Umbilical cord (tissue), 2 donors: ENCODE data around the gene PCDH11X. TPM values are rescaled to one million over a fixed set of nuclear protein-coding genes. Genes with fewer than 3 reads are reported as not detected.
A peak's percentile ranks its signal among the peaks of the same experiment; 100 is the strongest.
"Not testable (repeated sequence)": the region's sequence is repeated elsewhere in the genome, so short reads cannot be mapped to it uniquely, and the experiment has no call there.

Experiments
- DNase-seq: peaks from one replicate; pipeline ENCODE4 v3.0.0-alpha.2; 2015; ENCODE audit warnings: low spot score
- total RNA-seq: library from RNA; depleted of rRNA; stranded (reverse); fragments of >200 nt; gene quantifications from one replicate; pipeline ENCODE4 v1.2.3, GENCODE V29; 2014; ENCODE audit warnings: low replicate concordance; ENCODE audit not compliant: insufficient read depth

Gene PCDH11X, protein sequence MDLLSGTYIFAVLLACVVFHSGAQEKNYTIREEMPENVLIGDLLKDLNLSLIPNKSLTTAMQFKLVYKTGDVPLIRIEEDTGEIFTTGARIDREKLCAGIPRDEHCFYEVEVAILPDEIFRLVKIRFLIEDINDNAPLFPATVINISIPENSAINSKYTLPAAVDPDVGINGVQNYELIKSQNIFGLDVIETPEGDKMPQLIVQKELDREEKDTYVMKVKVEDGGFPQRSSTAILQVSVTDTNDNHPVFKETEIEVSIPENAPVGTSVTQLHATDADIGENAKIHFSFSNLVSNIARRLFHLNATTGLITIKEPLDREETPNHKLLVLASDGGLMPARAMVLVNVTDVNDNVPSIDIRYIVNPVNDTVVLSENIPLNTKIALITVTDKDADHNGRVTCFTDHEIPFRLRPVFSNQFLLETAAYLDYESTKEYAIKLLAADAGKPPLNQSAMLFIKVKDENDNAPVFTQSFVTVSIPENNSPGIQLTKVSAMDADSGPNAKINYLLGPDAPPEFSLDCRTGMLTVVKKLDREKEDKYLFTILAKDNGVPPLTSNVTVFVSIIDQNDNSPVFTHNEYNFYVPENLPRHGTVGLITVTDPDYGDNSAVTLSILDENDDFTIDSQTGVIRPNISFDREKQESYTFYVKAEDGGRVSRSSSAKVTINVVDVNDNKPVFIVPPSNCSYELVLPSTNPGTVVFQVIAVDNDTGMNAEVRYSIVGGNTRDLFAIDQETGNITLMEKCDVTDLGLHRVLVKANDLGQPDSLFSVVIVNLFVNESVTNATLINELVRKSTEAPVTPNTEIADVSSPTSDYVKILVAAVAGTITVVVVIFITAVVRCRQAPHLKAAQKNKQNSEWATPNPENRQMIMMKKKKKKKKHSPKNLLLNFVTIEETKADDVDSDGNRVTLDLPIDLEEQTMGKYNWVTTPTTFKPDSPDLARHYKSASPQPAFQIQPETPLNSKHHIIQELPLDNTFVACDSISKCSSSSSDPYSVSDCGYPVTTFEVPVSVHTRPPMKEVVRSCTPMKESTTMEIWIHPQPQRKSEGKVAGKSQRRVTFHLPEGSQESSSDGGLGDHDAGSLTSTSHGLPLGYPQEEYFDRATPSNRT (N-terminal part only)
- 8.4 TPM for total RNA-seq

DNA sequence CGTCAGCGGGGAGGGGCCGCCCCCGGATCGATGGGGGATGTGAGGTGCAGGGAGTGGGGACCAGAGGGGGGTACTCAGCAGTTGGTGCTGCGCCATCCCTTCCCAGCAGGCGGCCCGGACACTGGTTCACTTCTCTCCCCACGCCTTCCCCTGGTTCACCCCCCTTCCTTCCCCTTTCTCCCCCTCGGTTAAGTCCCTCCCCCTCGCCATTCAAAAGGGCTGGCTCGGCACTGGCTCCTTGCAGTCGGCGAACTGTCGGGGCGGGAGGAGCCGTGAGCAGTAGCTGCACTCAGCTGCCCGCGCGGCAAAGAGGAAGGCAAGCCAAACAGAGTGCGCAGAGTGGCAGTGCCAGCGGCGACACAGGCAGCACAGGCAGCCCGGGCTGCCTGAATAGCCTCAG, at the start of gene PCDH11X:
PCDH11X (plus strand) TSS at position 241 of the 400 bp plus-strand sequence. CDS start 56,130 bp downstream, outside the sequence.
- peak; percentile 44 for DNase-seq

DNA sequence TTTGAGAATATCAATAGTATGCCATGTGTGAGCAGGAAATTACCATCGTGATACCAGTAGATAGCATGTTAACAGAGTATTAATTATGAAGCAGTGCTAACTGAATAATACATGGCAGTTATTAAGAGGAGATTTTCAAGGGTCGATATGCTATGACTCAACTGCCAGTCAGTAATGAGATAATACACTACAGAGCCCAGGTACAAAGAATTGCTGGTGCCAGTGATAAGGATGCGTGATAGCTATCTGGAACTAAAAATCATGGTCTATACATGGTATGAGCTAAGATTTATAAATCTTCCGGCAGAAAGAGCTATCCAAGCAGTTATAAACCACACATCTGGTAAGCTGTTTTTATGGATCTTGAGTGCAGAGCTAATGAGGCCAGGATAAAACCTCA, 31.7 kb upstream of the PCDH11X start:
- DNase-seq, result not testable (repeated sequence)

DNA sequence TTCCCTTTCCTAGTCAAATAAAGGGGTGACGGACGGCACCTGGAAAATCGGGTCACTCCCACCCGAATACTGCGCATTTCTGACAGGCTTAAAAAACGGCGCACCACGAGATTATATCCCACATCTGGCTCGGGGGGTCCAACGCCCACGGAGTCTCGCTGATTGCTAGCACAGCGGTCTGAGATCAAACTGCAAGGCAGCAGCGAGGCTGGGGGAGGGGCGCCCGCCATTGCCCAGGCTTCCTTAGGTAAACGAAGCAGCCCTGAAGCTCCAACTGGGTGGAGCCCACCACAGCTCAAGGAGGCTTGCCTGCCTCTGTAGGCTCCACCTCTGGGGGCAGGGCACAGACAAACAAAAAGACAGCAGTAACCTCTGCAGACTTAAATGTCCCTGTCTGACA, 26.2 kb upstream of the PCDH11X start:
- not testable (repeated sequence) for DNase-seq

DNA sequence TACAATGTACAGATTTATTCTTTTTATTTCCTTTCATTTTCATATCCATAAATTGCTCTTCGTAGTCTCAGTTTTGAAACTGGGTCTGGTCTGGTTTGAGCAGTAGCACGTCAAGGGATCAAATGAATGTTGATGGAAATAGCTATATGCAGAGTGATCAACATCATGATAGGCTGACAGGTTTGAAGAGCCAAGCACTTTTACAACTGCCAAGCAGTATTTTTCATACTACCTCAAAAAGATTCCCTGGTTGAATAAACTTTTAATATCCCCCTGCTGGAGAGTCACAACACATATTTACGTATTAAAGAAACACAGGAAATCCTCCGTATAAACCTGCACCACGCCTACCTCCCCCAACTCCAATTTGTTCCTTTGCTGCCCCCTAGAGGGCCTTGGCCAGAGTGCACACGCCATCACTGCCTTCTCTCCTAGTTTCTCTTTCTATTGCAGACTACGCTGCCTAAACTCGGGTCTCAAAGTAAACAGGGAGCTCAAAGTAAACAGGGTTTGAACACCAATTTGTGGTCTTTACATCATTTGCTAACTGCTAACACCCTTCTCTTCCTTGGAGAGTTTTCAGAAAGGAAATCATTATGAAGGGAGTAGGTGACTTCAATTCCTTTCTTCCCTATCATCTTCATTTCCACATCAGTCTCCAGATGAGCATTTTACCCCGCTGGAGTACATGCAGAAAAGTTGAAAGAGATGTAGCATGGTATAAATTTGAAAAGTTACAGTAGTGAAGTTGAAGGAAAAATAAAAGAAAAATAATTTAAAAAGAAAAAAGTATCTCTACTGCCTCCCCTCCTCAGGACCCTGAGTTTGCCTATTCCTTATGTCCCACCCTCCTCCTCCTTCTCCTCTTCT, 8.3 kb upstream of the PCDH11X start:
- DNase-seq, result not testable (repeated sequence)

DNA sequence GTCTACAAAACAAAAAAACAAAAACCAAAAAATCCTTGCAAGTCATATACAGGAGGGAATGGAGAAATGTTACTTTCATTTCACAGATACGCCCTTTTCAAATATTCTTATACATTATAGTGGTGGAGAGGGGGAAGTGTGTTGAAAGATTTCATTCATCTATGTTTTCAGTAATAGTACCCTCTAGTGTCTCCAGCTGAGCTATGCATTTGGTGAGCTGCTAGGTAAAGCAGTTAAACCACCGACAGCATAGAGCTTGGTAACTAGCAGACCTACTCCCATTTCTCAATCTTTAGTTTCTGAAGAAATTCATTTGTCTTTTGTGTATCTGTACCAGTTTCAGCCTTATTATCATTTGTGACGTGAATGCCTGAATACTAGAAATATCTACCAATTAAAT, 5.2 kb upstream of the PCDH11X start:
- not testable (repeated sequence) for DNase-seq

DNA sequence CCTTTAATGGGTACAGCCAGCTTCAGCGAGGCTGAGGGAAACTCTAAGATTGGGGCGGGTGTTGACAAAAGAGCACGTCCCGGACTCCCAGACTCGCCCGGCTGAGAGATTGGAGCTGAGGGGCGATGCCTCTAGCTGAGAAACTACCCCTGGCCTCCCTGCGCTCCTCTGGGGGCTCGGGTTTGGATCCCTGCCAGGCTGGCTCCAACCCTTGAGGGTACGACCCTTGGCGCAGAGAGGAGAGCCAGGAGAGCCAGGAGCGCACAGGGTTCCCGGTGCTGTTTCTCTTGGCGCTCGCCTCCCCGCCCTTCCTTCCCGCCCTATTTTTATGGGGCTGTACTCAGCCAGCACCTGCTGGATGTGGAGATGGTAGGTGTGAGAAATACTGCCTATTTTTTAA, 833 bp downstream of the PCDH11X start:
- DNase-seq, result not testable (repeated sequence)

DNA sequence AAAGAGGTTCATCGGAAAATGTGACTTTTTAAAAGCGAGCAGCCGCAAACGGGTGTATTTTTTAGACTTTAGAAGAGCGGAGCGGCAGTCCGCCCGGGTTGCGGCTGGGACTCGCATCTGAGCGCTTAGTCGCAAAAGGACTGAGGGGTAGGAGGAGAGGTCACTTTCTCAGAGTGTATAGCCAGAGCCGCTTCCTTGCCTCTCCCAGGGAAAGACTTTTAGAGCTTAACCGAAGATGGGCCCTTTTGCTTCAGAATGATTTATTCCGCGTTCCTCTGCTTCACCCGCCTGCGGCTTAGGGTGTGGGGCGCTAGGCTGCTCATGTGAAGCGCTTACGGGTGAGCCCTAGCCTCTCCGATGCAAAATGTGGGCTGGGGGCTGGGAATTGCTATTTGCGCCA, 1.5 kb downstream of the PCDH11X start:
- peak; percentile 1 for DNase-seq

DNA sequence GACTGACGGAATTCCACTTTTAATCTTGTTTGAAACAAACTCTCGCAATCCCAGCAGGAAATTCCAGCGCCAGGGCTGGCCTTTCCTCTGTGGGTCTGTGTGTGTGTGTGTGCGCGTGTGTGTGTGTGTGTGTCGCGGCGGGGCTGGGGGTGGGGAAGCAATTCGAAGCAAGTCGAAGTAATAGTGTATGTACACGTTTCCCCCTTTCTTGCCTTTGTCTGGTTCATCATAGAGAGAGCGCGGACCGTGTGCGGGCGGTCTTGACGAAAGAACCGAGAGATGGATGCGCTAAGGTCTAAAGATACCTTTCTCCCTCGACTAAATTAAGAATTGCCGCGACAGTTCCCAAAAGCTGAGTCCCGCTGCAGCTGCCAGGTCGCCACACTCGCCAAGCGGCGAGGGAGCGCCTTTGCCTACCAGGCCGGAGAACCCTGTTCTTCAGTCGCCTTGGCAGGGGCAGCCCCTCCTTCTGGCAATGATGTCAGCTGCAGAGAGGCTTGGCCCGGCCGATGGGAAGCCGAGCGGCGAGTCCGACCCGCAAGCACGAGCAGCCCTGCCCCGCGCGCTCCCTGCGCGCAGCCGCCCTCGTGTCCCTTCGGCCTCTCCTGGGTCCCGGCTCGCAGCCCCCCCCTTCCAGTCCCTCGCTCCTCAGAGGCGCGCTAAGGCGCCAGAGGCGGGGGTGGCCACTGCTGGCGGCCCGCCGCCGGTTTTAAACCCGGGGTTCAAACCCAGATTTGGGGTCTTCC, 2.6 kb downstream of the PCDH11X start:
- peak; percentile 7 for DNase-seq

DNA sequence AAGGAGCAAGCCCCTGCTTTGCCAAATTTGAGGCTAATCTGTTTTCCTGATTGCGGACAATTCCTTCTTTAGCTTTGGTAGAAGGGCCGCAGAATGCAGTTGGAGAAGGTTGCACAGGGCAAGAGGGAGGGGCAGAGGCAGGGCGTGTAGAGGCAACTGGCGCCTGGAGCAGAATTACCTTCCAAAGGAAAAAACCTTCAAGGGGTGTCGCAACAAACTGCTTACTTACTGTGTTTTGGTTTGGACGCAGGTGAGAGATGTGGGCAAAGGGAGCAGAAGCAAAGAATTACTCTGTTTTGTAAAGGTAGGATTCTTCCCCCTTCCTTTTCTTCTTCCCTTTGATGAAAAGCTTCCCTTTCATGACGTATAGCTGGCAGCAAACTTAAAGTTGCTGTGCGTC, 3.6 kb downstream of the PCDH11X start:
- peak; percentile 0 for DNase-seq

DNA sequence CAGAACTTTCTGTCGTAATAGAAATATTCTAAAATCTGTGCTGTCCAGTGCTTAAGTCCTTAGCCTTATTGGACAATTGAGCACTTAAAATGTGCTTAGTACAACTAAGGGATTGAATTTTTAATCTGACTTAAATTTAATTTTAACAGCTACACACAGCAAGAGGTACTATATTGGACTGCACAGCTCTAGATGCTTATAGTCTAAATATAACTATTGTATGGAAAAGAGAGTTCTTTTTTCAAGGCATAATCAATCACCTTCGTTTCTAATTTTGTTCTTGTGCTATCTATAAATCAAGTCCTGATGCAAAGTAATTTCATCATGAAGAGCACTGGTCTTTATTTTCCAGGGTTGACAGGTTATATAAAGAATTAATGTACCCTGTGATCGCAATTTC, 38.4 kb downstream of the PCDH11X start:
- not testable (repeated sequence) for DNase-seq

DNA sequence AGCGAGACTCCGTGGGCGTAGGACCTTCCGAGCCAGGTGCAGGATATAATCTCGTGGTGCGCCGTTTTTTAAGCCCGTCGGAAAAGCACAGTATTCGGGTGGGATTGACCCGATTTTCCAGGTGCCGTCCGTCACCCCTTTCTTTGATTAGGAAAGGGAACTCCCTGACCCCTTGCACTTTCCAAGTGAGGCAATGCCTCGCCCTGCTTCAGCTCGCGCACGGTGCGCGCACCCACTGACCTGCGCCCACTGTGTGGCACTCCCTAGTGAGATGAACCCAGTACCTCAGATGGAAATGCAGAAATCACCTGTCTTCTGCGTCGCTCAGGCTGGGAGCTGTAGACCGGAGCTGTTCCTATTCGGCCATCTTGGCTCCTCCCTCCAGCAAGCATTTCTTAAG, 46.1 kb downstream of the PCDH11X start:
- not testable (repeated sequence) for DNase-seq
